ENCODE results near the gene MOB3C.
A peak's percentile ranks its signal among the peaks of the same experiment; 100 is the strongest.

MOB3C gene

GRCh38 chr1:46605232-46605631 is 11.4 kb downstream of the MOB3C start:
- no peak overlapping the region for H3K4me3 ChIP-seq (ENCODE audit: low read depth, low read length)
- no peak for TF ChIP-seq CTCF (IDR thresholded peaks at IDR 0.05; ENCODE audit: control insufficient read depth, extremely low read depth, insufficient read depth)
- DNase-seq (ENCODE audit: low read depth) = no peak

DNA sequence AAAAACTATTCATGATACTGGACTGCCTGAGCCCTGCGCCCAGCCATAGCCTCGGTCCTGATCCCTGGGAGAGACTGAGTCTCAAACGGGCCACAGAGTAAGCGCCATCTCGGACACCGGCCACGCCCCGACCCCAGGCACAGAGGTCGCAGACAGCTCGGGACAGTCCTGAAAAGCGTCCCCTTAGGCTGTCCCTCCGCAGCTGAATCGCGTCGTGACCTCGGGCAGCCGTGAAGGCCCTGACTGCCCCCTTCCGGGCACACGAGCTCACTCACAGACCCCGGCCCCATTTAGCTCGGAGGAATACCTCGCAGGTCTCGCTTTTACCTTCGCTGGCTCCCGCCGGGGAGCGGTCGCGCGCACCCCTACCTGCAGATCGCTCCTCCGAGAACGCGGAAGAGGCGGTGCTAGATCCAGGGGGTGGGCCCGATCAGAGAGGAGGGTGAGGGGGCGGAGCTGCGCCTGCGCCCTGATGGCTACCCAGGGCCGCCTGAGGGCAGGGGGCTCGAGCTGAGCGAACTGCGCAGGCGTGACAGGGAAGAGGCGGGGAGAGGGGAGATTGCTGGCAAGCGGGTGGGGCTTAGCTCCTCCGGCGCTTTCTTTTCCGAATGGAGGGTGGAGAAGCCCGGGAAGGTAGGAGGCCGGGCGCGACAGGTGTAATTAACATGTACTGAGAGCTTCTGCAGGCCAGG is 12.6 kb downstream of the MOB3C start, which contains the start of gene MKNK1:
TSS of gene MKNK1 (minus strand) at position 411 of the 692 bp plus-strand sequence. CDS start 20,941 bp downstream, outside the sequence.
- TF ChIP-seq CTCF (IDR thresholded peaks at IDR 0.05; ENCODE audit: control insufficient read depth, extremely low read depth, insufficient read depth) = peak; percentile 20; the same call in 1 of the 2 replicates

DNA sequence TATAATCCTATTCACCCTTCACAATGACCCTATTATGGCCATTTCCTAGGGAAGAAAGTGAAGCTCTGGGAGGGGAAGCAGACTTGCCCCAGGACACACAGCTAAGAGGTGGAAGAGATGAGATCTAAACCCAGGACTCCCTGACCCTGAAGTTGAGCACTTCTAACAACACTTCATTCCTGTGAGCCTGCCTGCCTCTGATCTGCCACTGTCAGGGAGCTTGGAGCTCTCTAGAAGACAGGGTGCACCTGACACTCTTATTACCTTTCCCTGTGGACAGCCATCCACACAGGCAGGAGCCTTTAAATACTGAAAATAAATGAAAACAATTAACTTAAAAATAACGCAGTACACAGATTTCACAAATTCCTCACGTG is 13.1 kb downstream of the MOB3C start:
- TF ChIP-seq CTCF (IDR thresholded peaks at IDR 0.05; ENCODE audit: control insufficient read depth, extremely low read depth, insufficient read depth) = no peak
- DNase-seq (ENCODE audit: low read depth) = no peak
- peak overlapping the region; percentile 76 for H3K4me3 ChIP-seq (ENCODE audit: low read depth, low read length)

More for the DNA sequence above, 12.6 kb downstream of the MOB3C start, which contains the start of gene MKNK1:
- DNase-seq (ENCODE audit: low read depth) = peak; percentile 78
- H3K4me3 ChIP-seq (ENCODE audit: low read depth, low read length) = peak within 1 kb of the TSS; percentile 76

DNA sequence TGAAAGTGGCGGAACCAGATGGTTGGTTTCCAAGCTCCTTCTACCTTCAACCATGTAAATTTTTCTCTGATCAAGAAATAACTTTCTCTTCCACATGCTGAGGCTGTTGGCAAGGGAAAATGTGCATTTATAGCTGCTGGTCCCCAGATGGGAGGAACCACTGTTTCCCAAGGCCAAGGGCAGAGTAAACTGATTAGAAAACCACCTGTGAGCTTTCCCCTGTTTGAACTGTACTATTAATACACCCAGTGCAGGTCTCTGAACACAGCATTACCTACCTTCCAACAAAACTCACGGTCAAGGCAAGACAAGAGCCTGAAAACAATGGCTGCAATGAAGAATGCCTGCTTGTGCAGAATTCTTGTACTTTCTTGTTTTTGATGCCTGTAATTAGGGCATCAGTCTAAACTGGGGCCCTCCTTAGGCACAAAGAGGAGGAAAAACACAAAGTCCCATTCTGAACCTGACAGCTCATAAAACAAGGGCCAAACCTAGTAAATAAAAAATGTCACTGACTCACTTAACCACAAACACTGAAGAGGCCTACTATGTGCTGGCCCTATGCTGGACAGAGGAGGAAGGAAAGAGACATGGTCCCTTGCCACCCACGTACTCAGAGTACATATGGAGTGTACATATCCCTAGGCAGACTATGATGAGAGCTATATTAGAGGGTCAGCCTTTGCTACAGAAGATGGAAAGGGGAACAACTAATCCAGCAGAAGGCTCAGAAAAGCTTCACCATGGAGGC is 15.2 kb downstream of the MOB3C start:
- TF ChIP-seq CTCF (IDR thresholded peaks at IDR 0.05; ENCODE audit: control insufficient read depth, extremely low read depth, insufficient read depth) = no peak
- H3K4me3 ChIP-seq (ENCODE audit: low read depth, low read length) = no peak overlapping the region
- no peak for DNase-seq (ENCODE audit: low read depth)

DNA sequence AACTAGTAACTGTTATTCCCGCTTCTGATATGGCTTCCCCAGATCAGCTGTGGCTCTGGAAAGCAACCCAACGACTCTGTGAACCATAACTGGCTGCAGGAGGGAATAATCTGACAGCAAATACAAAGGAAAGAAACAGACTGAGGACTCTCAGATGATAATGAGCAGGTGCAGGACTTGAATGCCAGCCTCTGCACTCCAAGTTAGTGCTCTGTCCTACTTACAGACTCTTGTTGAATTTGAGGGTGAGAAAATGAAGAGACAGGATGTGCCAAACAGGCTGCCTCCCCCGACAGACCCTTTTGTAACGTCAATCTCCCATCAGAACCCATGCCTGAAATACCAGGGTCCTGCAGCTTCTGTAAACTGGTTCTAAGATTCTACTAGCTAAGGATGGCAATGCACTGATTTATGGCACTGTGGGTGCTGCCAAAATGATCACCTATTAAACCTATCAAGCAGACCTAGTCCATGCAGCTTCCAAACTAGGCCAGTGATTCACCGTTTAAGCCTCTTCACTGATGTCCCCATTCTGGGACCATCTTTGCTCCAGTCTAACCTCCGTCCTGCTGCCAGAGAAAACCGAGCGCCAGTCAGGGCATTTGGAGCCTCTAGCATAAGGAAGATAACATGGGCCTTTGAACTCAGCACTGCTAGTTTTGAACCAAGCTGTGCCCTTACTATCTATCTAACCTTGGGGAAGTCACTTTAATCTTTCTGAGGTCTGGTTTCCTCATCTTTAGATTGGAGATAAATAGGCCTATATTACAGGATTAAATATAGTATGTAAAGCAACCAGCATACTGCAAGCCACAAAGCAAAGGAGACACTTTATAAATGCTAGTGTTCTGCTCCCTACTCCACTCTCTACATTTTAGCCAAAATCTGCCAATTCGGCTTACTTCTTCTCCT is 17.3 kb downstream of the MOB3C start:
- no peak overlapping the region for H3K4me3 ChIP-seq (ENCODE audit: low read depth, low read length)
- no peak for TF ChIP-seq CTCF (IDR thresholded peaks at IDR 0.05; ENCODE audit: control insufficient read depth, extremely low read depth, insufficient read depth)
- no peak for DNase-seq (ENCODE audit: low read depth)

DNA sequence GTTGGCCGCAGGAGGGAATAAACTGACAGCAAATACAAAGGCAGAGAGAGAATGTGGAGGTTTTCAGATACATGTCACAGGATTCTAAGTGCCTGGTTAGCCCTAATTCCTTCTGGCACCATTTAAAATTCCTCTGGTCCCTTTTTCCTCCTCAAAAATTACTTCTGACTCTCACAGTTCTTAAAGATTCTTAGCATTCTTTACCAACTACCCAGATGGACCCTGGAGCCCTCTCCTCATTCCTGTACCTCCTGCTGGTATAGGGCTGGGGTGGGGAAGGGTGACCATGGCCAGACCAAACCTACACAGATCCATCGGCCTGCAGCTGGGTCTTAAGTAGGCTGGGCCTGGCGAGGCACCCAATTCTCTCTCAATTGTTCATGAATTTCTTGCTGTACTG is 19.8 kb downstream of the MOB3C start:
- H3K4me3 ChIP-seq (ENCODE audit: low read depth, low read length) = no peak overlapping the region
- no peak for DNase-seq (ENCODE audit: low read depth)
- no peak for TF ChIP-seq CTCF (IDR thresholded peaks at IDR 0.05; ENCODE audit: control insufficient read depth, extremely low read depth, insufficient read depth)

All from LNCaP clone FGC (cell line).